HK-2 (cell line): Measurements from ENCODE around the gene LPCAT3.

ENCODE experiments used
- DNase-seq: peaks from one replicate; pipeline ENCODE4 v3.0.0-alpha.2; 2018; ENCODE audit not compliant: unreplicated experiment

LPCAT3 gene

DNA sequence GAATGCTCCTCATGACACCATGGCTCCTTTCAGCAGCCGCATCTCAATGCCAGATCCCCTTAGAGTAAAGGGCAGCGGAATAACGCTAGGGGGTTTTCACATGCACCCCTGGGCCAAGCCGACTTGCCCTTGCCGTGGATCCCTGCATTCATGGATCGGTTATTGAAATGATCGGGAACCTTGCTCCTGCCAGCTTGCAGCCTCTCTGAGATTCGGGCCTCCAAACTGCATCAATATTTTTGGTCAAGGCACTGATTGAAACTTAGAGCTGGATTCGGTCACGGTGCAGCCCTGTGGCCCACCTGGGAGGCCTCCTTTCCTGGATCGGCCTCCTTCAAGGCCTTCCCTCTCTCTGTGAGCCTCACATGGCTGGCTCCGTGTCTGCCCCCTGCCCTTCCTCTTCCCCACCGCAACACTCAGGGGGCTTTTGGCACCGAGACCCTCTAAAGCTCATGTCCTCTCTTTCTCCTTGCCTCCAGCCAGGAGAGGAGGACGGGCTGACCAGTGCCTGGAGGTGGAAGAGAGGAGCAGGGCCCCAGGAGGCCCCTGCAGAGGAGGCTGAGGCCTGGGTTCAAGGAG, 65.3 kb downstream of the LPCAT3 start:
- DNase-seq: no peak

DNA sequence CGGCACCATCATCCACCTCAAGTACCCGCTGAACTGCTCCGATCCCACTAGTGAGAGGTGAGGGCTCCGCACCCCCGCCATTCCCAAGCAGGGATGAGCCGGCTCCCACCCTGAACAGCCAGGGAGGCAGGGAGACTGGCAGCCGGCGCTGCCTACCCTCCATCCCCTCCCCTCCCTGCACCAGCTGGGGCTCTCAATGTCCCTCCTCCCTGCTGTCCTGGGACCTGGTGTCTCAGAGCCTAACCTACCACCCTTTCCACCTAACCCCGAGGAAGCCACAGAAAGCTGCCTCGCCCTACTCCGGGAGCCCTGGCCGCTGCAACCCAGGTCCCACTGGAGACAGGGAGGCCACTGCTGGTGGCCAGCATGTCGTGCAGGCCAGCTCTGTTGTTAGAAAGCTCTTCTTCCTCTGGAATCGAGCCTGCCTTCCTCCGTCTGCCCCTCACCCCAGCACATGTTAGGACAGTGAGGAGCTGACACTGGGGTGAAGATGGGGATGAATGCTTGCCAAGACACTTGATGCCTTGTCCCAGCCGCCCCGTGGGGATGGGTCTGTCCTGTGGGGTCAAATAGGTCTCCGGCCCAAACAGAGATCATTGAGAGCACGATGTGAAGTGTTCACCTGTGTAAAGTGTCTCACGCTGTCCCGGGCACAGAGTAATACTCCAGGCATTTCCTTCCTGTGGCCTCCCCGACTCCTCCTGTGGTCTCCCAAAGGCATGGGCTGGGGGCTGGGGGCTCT, 66.0 kb downstream of the LPCAT3 start:
- no peak for DNase-seq

DNA sequence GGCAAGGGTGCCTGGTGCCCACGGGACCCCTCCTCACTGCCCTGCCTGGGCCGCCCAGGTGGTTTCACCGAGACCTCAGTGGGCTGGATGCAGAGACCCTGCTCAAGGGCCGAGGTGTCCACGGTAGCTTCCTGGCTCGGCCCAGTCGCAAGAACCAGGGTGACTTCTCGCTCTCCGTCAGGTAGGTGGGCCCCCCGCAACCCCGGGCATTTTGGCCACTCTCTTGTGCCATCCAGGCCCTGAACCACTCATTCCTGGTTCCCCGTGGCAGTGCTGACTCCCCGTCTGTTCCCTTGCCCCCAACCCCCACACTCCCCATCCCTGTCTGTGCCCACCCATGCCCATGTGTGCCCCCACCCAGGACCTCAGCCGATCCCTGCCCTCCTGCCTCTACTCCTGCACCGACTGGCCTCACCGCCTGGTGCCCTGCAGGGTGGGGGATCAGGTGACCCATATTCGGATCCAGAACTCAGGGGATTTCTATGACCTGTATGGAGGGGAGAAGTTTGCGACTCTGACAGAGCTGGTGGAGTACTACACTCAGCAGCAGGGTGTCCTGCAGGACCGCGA, 66.6 kb downstream of the LPCAT3 start:
- DNase-seq: no peak

DNA sequence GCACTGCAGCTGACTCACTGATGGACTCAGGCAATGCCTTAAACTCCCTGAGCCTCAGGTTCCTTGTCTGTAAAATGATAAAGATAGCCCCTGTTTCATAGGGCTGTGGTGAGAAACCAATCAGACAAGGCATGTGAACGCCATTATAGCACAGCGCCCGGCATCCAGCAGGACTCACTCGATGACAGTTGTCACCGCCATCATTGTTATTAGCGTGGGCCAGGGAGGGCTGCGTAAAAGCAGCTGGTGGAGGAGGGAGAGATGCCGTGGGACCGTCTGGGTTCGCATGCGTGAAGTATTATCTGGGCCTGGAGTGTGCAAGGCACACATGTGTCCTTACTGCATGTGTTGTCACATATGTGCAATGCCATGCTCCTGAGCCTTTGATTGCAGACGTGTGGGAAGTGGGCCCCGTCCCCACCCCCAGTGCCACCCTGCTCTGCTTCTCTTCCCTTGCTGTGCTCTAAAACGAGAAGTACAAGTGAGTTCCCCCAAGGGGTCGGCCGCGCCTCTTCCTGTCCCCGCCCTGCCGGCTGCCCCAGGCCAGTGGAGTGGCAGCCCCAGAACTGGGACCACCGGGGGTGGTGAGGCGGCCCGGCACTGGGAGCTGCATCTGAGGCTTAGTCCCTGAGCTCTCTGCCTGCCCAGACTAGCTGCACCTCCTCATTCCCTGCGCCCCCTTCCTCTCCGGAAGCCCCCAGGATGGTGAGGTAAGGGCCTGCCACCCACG, 67.3 kb downstream of the LPCAT3 start, which contains the start of gene PTPN6:
Gene PTPN6, plus strand, starts transcription at position 546 of the 730 bp plus-strand sequence. Its CDS starts 157 bp downstream, at position 703.
- DNase-seq: no peak

DNA sequence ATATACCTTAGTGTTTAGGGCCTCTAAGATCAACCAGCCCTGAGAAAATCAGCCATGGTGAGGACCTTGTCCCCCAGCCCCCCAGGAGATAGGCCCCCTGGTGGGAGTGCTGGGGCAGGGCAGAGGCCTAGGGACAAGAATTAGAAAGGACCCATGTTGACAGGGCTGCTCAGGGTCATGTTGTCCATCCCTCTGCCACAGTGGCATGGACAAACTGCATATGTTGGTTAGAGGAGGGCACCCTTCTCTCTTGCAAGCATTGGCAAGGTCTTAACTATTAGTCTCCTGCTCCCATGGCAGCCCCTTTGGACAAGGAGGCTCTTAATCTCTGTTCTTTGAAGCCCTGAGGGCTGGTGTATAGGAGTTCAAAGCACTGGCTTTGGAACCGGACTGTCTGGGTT, 67.9 kb downstream of the LPCAT3 start:
- no peak for DNase-seq

DNA sequence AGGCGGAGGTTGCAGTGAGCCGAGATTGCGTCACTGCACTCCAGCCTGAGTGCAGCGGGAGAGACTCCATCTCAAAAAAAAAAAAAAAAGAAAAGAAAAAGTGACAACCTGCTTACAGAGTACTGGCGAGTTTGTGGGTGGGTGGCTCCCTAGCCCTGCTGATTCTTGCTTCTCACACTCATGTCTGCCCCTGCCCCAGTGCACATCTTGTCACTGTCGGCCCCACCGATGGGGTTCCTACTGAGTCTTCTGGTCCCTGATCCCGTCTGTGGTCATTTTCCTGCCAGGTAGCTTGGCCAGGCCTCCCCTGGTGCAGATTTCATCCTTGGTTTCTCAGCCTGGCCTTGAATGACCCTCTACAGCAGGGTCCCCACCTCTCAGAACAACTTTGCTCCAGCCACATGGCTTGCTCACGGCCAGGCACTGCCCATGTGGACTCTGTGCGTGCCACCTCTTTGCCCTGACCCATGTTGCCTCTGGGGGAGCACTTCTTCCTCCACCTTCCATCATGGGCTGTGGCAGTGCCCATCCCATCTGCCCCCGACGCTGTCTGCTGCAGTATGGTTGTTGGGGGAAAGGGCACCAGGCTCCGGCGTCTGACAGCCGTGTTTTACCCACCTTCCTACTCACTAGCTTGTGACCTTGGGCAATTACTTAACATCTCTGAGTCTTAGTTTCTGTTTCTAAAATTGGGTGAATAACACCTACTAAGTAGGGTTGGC, 69.2 kb downstream of the LPCAT3 start:
- no peak for DNase-seq

DNA sequence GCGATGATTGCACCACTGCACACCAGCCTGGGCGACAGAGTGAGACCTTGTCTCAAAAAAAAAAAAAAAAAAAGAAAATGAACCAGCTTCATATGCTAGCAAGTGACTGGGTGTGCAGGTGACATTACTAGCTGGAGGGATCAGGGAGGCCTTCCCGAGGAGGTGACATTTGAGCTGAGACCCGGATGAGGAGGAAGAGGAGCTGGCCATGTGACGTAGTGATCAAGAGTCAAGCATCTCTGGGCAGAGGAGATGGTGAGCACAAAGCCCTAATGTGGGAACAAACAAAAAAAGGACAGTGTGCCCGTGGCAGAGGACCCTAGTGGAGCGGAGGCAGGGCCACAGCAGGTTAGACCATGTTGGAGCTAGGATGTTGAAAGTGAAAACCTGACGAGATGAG, 70.7 kb downstream of the LPCAT3 start:
- DNase-seq: no peak

DNA sequence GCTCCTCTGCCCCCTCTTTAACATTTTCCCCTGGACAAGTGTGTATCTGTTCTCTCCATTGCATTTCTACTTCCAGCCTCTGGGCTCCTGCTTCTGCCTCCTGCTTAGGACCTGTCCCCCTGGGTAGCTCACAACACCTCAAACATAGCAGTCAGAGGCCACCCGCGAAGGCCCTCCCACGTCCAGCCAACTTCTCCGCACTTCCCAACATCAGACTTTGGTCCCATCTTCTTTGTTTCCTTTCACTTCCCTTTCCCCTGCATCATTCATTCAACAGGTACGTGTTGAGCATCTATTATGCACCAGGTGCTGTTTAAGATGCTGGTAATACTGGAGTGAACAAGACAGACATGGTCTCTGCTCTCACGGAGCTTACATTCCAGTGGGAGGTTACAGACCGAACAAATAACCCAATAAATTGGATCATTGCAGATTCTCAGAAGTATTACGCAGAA, 71.3 kb downstream of the LPCAT3 start:
- DNase-seq: no peak

DNA sequence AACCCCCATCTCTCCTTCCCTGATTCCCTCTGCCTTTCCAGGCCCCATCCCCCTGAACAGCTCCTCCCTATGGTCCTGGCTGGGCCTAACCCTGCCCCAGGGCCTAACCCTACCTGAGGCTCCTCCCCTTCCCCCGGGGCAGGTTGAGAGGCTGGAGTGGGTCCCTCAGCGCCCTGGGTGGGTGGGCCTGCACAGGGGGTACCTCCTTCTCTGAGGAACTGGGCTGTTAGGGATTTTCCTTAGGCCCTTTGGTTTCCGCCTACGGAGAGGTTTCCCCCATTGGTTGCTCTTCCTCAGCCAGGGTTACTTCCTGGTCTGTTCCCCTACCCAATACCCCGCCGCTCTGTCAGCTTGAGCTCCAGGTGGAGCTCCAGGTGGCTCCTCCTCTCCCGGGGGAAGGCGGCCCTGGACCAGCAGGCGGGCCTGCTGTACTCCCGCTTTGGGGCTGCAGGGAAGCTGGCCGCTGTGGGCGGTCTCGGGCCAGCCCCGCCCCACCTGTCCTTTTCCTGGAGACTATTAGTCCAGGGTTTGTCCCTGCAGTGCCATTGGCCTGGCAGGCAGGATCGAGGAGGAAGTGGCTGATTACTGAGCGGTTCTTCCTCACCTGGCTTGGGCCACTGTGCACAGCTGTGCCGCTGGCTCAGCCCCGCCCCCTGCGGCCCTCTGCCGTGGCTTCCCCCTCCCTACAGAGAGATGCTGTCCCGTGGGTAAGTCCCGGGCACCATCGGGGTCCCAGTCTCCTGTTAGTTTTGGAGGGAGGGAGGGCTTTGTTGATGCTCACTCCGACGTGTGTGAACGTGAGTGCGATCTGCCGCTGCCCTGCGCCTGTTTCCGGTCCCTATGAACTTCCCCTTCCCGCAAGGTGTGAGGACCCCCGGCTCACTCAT, 72.0 kb downstream of the LPCAT3 start:
- peak; percentile 97 for DNase-seq

DNA sequence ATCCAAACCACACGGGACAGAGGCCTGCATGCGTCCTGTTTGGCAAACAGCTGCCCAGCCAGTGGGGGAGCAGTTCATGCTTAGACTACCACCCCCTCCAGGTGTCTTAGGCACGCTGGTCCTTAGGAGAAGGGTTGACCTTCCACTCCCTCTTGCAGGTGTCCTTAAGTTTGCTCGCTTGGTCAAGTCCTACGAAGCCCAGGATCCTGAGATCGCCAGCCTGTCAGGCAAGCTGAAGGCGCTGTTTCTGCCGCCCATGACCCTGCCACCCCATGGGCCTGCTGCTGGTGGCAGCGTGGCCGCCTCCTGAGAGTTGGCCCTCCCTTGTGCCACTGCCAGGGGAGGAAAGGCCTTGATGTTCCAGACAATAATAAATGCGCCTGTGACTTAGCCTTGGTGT, 72.7 kb downstream of the LPCAT3 start:
- no peak for DNase-seq

DNA sequence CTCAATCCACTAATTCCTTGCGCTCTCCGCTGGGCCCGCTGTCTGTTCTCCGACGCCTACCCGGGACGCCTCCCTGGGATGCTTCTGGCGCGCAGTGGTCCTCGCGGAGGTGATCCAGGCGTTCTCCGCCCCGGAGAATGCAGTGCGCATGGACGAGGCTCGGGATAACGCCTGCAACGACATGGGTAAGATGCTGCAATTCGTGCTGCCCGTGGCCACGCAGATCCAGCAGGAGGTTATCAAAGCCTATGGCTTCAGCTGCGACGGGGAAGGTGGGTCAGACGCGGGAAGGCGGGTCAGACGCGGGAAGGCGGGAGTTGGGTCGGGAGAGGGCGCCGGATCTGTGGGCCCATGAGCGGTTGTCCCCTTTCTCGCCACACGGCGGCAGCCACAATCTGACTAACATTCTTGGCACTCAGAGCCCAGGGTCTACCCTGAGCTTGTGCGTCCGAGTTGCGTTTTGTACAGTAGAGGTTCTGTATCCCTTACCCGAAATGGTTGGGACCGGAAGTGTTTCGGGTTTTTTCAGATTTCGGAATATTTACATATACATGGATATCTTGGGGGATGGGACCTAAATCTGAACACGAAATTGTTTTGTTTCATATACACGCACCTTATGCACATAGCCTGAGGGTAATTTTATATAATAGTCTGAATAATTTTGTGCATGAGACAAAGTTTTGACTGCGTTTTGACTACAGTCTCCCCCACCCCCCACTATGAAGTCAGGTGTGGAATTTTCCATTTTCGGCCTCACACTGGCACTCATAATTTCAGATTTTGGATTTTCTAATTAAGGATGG, 73.7 kb downstream of the LPCAT3 start:
- peak; percentile 92 for DNase-seq

DNA sequence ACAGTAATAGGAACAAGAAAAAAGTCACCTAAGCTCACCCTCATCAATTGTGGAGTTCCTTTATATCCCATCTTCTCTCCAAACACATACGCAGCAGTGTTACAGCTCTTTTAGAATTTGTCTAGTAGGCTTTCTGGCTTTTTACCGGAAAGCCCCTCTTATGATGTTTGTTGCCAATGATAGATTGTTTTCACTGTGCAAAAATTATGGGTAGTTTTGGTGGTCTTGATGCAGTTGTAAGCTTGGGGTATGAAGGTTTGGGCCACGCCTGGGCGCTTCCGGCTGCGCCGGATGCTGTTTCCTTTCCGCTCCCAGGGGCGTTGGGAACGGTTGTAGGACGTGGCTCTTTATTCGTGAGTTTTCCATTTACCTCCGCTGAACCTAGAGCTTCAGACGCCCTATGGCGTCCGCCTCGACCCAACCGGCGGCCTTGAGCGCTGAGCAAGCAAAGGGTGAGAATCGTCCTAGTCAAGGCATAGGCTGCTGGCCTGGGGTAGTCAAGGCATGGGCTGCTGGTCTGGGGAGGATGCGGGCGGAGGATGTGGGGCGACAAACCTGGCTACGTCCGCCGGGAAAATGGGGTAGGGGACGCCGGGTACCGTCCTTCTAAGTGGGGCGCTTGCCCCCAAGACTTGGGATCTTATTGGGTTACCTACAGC, 74.4 kb downstream of the LPCAT3 start, which contains the start of the genes C12orf57 and RNU7-1:
Gene C12orf57, plus strand, starts transcription at position 301 of the 659 bp plus-strand sequence. Its CDS starts 100 bp downstream, at position 401.
Gene RNU7-1, plus strand, starts transcription at position 95 of the 659 bp plus-strand sequence.
- peak; percentile 90 for DNase-seq

DNA sequence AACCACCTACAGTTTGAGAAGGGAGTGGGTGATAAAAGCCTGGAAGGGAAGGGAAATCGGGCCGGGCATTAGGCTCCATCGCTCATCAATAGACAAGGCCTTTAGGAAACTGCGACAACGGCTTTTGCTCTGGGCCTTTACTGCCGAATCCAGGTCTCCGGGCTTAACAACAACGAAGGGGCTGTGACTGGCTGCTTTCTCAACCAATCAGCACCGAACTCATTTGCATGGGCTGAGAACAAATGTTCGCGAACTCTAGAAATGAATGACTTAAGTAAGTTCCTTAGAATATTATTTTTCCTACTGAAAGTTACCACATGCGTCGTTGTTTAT, 74.9 kb downstream of the LPCAT3 start:
- DNase-seq: peak; percentile 75

DNA sequence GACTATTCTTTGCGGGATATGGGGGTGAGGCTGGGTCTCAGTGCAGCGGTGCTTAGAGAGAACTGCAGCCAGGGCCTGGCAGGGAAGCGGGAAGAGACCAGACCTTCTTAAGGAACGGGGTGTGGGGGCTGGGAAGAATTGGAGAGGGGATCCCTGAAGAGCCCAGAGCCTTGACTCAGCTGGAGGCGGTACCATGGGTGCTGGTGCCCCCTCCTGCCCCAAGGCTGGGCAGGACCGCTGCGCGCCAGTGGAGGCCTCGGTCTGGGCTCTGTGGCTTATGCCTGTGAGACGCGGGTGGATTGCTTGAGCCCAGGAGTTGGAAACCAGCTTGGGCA, 76.0 kb downstream of the LPCAT3 start:
- peak; percentile 77 for DNase-seq

DNA sequence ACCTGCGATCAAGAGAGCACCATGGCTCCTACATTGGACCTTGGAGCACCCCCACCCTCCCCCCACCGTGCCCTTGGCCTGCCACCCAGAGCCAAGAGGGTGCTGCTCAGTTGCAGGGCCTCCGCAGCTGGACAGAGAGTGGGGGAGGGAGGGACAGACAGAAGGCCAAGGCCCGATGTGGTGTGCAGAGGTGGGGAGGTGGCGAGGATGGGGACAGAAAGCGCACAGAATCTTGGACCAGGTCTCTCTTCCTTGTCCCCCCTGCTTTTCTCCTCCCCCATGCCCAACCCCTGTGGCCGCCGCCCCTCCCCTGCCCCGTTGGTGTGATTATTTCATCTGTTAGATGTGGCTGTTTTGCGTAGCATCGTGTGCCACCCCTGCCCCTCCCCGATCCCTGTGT, 76.5 kb downstream of the LPCAT3 start:
- no peak for DNase-seq

DNA sequence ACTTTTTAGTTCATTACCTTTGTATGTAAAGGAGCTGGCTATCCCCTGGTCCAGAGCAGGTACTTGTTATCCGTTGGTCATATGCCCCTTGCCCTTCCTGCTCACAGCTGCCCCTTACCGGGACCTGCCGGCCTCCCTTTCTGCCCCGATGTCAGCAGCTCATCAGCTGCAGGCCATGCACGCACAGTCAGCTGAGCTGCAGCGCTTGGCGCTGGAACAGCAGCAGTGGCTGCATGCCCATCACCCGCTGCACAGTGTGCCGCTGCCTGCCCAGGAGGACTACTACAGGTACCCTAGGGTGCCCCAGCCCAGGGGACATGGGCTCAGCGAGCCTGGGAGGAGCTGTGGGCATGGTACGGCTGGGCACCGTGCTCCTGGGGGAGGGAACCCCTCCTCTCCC, 77.0 kb downstream of the LPCAT3 start:
- DNase-seq: no peak

DNA sequence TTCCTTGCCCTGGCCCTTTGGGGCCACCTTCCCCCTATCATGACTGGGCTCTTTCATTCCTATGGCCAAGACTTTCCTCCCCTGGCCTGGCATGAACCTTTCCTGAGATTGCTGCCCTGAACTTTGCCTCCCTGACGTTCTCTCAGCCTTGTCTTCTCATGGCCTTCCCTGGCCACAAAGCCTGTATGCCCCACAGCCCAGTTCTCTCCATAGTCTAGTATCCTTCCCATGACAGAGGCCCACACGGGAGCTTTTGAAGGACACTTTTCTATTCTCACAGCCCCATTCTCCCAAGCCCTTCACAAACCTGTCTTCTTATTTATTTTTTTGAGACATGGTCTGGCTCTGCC, 79.1 kb downstream of the LPCAT3 start:
- no peak for DNase-seq

DNA sequence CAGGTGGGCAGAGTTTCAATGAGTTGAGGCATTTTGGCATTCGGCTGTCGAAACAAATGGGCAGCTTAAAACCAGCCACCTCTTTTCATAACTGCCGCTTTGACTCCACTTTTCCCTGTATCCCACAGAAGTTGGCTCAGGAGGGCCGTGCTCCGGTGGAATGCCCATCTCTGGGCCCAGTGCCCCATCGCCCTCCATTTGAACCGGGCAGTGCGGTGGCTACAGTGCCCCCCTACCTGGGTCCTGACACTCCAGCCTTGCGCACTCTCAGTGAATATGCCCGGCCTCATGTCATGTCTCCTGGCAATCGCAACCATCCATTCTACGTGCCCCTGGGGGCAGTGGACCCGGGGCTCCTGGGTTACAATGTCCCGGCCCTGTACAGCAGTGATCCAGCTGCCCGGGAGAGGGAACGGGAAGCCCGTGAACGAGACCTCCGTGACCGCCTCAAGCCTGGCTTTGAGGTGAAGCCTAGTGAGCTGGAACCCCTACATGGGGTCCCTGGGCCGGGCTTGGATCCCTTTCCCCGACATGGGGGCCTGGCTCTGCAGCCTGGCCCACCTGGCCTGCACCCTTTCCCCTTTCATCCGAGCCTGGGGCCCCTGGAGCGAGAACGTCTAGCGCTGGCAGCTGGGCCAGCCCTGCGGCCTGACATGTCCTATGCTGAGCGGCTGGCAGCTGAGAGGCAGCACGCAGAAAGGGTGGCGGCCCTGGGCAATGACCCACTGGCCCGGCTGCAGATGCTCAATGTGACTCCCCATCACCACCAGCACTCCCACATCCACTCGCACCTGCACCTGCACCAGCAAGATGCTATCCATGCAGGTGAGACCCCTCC, 79.7 kb downstream of the LPCAT3 start:
- no peak for DNase-seq
